CD14-positive monocyte (primary cell): ENCODE data around the gene FKBP4. TPM values are rescaled to one million over a fixed set of nuclear protein-coding genes. Genes with fewer than 3 reads are reported as not detected.

Source experiments
- DNase-seq, 3 donors: peaks; one replicate each; pipeline ENCODE4 v3.0.0-alpha.2; 2011 to 2022
- H2AFZ ChIP-seq: 2 replicates; pipeline ENCODE4 v1.6.0; 2012; ENCODE audit warnings: mild to moderate bottlenecking, low read depth, low read length, inconsistent platforms; ENCODE audit not compliant: insufficient read depth, poor library complexity, severe bottlenecking
- H3K27ac ChIP-seq, 2 donors: 1 replicate in 1 of 2; 2 replicates in 1 of 2; pipeline ENCODE4 v1.5.1; 2012 to 2013; ENCODE audit warnings: low read length in 2 of 2, control low read depth in 1 of 2, inconsistent platforms in 1 of 2, low read depth in 1 of 2, mild to moderate bottlenecking in 1 of 2
- H3K27me3 ChIP-seq, 2 donors: one replicate each; pipeline versions ENCODE4 v1.6.0 to v1.6.1; 2011 to 2013; ENCODE audit warnings: low read length in 2 of 2; ENCODE audit not compliant: control insufficient read depth in 2 of 2, insufficient read depth in 2 of 2
- H3K36me3 ChIP-seq, 2 donors: replicated peaks in 1 of 2; 1 replicate in 1 of 2; 2 replicates in 1 of 2; pipeline versions ENCODE4 v1.5.1 to v1.6.1; 2012 to 2013; ENCODE audit warnings: low read length in 2 of 2, control low read depth in 1 of 2, inconsistent platforms in 1 of 2, mild to moderate bottlenecking in 1 of 2; ENCODE audit not compliant: insufficient read depth in 2 of 2, control insufficient read depth in 1 of 2
- H3K4me1 ChIP-seq, 2 donors: 1 replicate in 1 of 2; 2 replicates in 1 of 2; pipeline versions ENCODE4 v1.5.1 to v1.6.1; 2012 to 2013; ENCODE audit warnings: low read length in 2 of 2, control low read depth in 1 of 2, inconsistent platforms in 1 of 2, mild to moderate bottlenecking in 1 of 2, moderate library complexity in 1 of 2; ENCODE audit not compliant: insufficient read depth in 2 of 2, control insufficient read depth in 1 of 2
- H3K4me2 ChIP-seq: replicated peaks from 2 replicates; pipeline ENCODE3; 2012; ENCODE audit warnings: low read length, moderate library complexity, mild to moderate bottlenecking; ENCODE audit not compliant: poor library complexity, severe bottlenecking; ENCODE audit errors: extremely low read depth
- H3K4me3 ChIP-seq, 3 experiments: fragments of 200-600 bp in 1 of 3; sonication (generic) in 1 of 3; replicated peaks in 1 of 3; 1 replicate in 2 of 3; 2 replicates in 1 of 3; pipeline ENCODE4 v1.5.1; 2011 to 2013; ENCODE audit warnings: low read length in 3 of 3, mild to moderate bottlenecking in 3 of 3, control low read depth in 2 of 3, low read depth in 2 of 3, inconsistent platforms in 1 of 3, moderate library complexity in 1 of 3
- H3K79me2 ChIP-seq: 2 replicates; pipeline ENCODE4 v1.6.0; 2012; ENCODE audit warnings: mild to moderate bottlenecking, control low read depth, inconsistent platforms, low read length, moderate library complexity; ENCODE audit not compliant: insufficient read depth
- H3K9ac ChIP-seq: 2 replicates; pipeline ENCODE4 v1.6.0; 2017; ENCODE audit warnings: low read length, mild to moderate bottlenecking; ENCODE audit not compliant: insufficient read depth, poor library complexity, severe bottlenecking
- H3K9me3 ChIP-seq, 2 donors: replicated peaks in 1 of 2; 1 replicate in 1 of 2; 2 replicates in 1 of 2; pipeline versions ENCODE4 v1.5.1 to v1.6.1; 2012 to 2013; ENCODE audit warnings: low read length in 2 of 2, control low read depth in 1 of 2; ENCODE audit not compliant: control insufficient read depth in 1 of 2, insufficient read depth in 1 of 2
- H4K20me1 ChIP-seq: 2 replicates; pipeline ENCODE4 v1.6.0; 2012; ENCODE audit warnings: mild to moderate bottlenecking, low read length, control low read depth, moderate library complexity; ENCODE audit not compliant: insufficient read depth
- H3K27ac Mint-ChIP-seq, 7 donors: one replicate each; pipeline ENCODE4 v1.8.0; 2020; ENCODE audit warnings: mild to moderate bottlenecking in 7 of 7, mixed read lengths in 7 of 7, moderate library complexity in 6 of 7, inconsistent platforms in 2 of 7
- H3K27me3 Mint-ChIP-seq, 3 donors: one replicate each; pipeline ENCODE4 v1.8.0; 2021 to 2022; ENCODE audit warnings: low read depth in 3 of 3, mild to moderate bottlenecking in 3 of 3, mixed read lengths in 3 of 3, moderate library complexity in 3 of 3, inconsistent platforms in 1 of 3
- H3K36me3 Mint-ChIP-seq, 2 donors: one replicate each; pipeline ENCODE4 v1.8.0; 2020; ENCODE audit warnings: mixed read lengths in 2 of 2, inconsistent platforms in 1 of 2, mild to moderate bottlenecking in 1 of 2
- H3K4me1 Mint-ChIP-seq: one replicate; pipeline ENCODE4 v1.8.0; 2020; ENCODE audit warnings: mild to moderate bottlenecking, mixed read lengths
- H3K4me3 Mint-ChIP-seq, 2 donors: one replicate each; pipeline ENCODE4 v1.8.0; 2020; ENCODE audit warnings: mild to moderate bottlenecking in 2 of 2, mixed read lengths in 2 of 2, moderate library complexity in 1 of 2
- H3K9me3 Mint-ChIP-seq, 7 donors: one replicate each; pipeline ENCODE4 v1.8.0; 2020 to 2022; ENCODE audit warnings: mixed read lengths in 7 of 7, mild to moderate bottlenecking in 6 of 7, moderate library complexity in 6 of 7, inconsistent platforms in 2 of 7
- WGBS: methylation state at CpG from one replicate; pipeline ENCODE4 v1.1.5; 2013; ENCODE audit warnings: missing lambda C conversion rate; ENCODE audit not compliant: insufficient coverage; 5-methylcytosine and 5-hydroxymethylcytosine counted together
- intact Hi-C, 2 donors: fragments of 100-400 bp; cut with micrococcal nuclease; formaldehyde crosslinking; loops; one replicate each; pipeline versions ENCODE4 v1.15.0 to v1.15.1; 2023
- polyA plus RNA-seq, 3 donors: library from polyadenylated mRNA; depleted of rRNA in 1 of 3; unstranded in 2 of 3; stranded (reverse) in 1 of 3; fragments of 300-500 nt in 2 of 3; fragments of >200 nt in 1 of 3; fragmentation: Illumina TruSeq in 2 of 3; gene quantifications; 1 replicate in 2 of 3; 2 replicates in 1 of 3; pipeline ENCODE4 v1.2.3, GENCODE V29; 2012 to 2021
- TF ChIP-seq, protein P1 (sequence below): fragments of 200-600 bp; IDR thresholded peaks from one replicate; pipeline ENCODE4 v1.8.0; 2022; ENCODE audit warnings: antibody characterized with exemption, mild to moderate bottlenecking

Gene FKBP4
- polyA plus RNA-seq, 3 donors, result 19.3 to 22.1 (median 20.1) TPM

DNA sequence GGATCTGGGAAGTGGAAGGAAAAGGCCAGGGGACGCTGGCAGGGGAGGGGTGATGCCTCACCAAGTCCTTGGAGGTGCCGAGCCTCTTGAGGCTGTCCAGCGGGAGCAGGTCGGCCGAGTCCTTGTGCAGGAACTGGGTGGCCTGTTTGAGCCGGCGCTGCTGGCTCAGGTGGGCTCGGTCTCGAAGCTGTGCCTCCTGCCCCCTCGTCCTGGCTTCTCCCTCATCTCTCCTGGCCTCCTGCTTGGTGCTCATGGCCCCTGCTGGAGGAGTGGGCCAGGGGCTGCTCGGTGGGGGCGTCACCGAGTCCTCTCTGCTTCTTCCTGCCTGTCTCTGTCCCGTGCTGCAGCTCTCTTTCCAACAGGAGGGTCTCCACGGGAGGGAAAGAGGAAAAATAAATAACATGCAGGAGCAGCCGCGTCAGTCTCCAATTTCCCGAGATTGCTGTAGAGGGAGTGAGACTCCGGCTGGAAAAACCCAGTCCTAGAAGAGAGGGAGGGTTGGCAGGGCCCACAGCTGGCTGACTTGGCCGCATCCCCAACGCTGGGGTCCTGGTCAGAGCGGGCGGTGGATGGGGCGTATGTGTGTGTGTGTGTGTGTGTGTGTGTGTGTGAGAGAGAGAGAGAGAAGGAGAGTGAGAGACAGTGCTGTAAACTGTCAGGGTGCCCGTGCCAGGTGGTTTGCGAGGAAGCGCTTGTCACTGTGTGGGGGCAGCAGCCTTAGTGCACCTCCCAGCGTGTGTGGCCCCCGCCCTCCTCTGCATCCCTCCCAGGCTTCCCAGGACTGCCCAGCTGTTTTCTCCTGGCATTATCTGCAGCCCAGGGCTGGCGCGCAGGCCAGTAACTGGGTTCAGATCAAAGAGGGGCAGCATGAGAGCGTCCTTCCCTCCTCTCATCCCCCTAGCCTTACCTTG is 40.1 kb downstream of the FKBP4 start, which contains the start of gene NRIP2:
Gene NRIP2, minus strand, starts transcription at position 455 of the 911 bp plus-strand sequence. Its CDS starts 52 bp downstream, at position 403.
- H3K9ac ChIP-seq, result no peak within 1 kb of the TSS
- no peak within 1 kb of the TSS for H3K4me2 ChIP-seq
- peaks cover 2 to 39% of the 10 kb centered on the region in 2 donors for H3K36me3 ChIP-seq
- H3K27ac Mint-ChIP-seq, result peak within 1 kb of the TSS in 2 of 7 donors; percentile 5
- no peak within 1 kb of the TSS for H3K4me3 ChIP-seq
- peaks cover 17% of the 10 kb centered on the region for H3K4me1 Mint-ChIP-seq
- H3K9me3 Mint-ChIP-seq, result peaks cover 0 to 2% (median 0%) of the 10 kb centered on the region in 7 donors
- no peak within 1 kb of the TSS for H2AFZ ChIP-seq
- H3K4me1 ChIP-seq, result no peaks in the 10 kb centered on the region
- H3K4me3 Mint-ChIP-seq, result peak within 1 kb of the TSS in 1 of 2 donors; percentile 63
- intact Hi-C loops, result no loop called here
- peaks cover 0 to 4% of the 10 kb centered on the region in 2 donors for H3K27me3 ChIP-seq
- no peaks in the 10 kb centered on the region for H4K20me1 ChIP-seq
- H3K27ac ChIP-seq, result no peak within 1 kb of the TSS
- TF ChIP-seq, protein P1, sequence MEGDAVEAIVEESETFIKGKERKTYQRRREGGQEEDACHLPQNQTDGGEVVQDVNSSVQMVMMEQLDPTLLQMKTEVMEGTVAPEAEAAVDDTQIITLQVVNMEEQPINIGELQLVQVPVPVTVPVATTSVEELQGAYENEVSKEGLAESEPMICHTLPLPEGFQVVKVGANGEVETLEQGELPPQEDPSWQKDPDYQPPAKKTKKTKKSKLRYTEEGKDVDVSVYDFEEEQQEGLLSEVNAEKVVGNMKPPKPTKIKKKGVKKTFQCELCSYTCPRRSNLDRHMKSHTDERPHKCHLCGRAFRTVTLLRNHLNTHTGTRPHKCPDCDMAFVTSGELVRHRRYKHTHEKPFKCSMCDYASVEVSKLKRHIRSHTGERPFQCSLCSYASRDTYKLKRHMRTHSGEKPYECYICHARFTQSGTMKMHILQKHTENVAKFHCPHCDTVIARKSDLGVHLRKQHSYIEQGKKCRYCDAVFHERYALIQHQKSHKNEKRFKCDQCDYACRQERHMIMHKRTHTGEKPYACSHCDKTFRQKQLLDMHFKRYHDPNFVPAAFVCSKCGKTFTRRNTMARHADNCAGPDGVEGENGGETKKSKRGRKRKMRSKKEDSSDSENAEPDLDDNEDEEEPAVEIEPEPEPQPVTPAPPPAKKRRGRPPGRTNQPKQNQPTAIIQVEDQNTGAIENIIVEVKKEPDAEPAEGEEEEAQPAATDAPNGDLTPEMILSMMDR, result no peak
- 53% methylated on average over 25 of the region's 32 CpGs for WGBS
- H3K9me3 ChIP-seq, result no peaks in the 10 kb centered on the region
- no peaks in the 10 kb centered on the region for H3K79me2 ChIP-seq
- peaks cover 36 to 47% of the 10 kb centered on the region in 2 donors for H3K36me3 Mint-ChIP-seq
- peaks cover 1 to 9% (median 4%) of the 10 kb centered on the region in 3 donors for H3K27me3 Mint-ChIP-seq
- no peak for DNase-seq

DNA sequence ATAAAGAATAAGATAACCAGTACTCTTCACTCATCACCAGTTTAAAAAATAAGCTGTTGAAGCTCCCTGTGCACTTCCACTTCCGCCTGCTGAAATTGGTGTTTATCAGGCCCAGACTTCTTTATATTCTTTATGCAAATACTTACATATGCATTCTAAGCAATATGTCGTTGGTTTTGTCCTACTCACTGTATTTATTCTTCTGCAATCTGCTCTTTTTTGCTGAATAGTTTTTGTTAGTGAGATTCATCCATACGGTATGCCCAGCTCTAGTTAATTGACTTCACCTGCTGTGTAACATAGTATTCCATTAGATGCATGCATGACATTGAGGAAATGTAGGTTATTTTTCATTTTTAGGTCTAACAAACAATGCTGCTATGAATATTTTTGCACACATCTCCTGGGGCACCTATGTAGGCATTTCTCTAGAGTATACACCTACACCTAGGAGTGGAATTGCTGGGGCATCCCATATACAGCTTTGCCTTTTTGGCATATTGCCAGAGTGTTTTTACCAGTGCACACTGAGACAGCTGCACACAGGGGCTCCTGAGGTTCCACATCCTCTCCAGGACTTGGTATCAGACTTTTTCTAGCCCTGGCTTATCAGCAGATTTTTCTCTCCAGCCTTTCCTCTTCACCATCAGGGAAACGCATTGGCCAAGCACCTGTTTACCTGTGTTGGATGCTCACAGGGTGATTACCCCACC is 41.1 kb downstream of the FKBP4 start:
- Histone ChIP-seq H3K36me3 (peaks cover 2 to 29% of the 10 kb centered on the region in 2 donors), H3K4me3 (no peak overlapping the region)
- H3K4me3 Mint-ChIP-seq, result no peak overlapping the region

More for the DNA sequence above, 41.1 kb downstream of the FKBP4 start:
- Mint-ChIP-seq H3K27ac (peak overlapping the region in 2 of 7 donors; percentile 39 to 41), H3K27me3 (peaks cover 1 to 9% (median 4%) of the 10 kb centered on the region in 3 donors), H3K4me1 (peaks cover 18% of the 10 kb centered on the region), H3K36me3 (peaks cover 32 to 43% of the 10 kb centered on the region in 2 donors), H3K9me3 (peaks cover 0 to 2% (median 0%) of the 10 kb centered on the region in 7 donors)
- H3K79me2 ChIP-seq, result no peaks in the 10 kb centered on the region
- no peaks in the 10 kb centered on the region for H3K4me1 ChIP-seq
- 57% methylated on average over 1 of the region's 4 CpGs for WGBS
- no peak overlapping the region for H3K4me2 ChIP-seq
- intact Hi-C loops, result no loop called here
- no peak overlapping the region for H3K9ac ChIP-seq
- H3K27me3 ChIP-seq, result peaks cover 0 to 4% of the 10 kb centered on the region in 2 donors
- no peaks in the 10 kb centered on the region for H3K9me3 ChIP-seq
- no peak overlapping the region for H3K27ac ChIP-seq
- H2AFZ ChIP-seq, result no peak overlapping the region
- H4K20me1 ChIP-seq, result no peaks in the 10 kb centered on the region
- TF ChIP-seq, protein P1, result no peak
- no peak for DNase-seq
